Neutrophil (primary cell): ENCODE measurements around the gene OR9A4.
"Not testable (repeated sequence)": the region's sequence is repeated elsewhere in the genome, so short reads cannot be mapped to it uniquely, and the experiment has no call there.

ENCODE experiments used
- H3K27ac ChIP-seq: fragments of 200-600 bp; sonication (generic); 2 replicates; pipeline ENCODE4 v1.5.1; 2016; ENCODE audit warnings: mild to moderate bottlenecking, moderate library complexity
- H3K27me3 ChIP-seq: fragments of 200-600 bp; sonication (generic); 2 replicates; pipeline ENCODE4 v1.6.0; 2016; ENCODE audit warnings: mild to moderate bottlenecking
- H3K36me3 ChIP-seq: fragments of 200-600 bp; sonication (generic); 2 replicates; pipeline ENCODE4 v1.5.1; 2017
- H3K4me1 ChIP-seq, 2 experiments: fragments of 200-600 bp in 1 of 2; sonication (generic) in 1 of 2; 1 replicate in 1 of 2; 2 replicates in 1 of 2; pipeline versions ENCODE4 v1.5.1 to v1.6.1; 2013 to 2016; ENCODE audit warnings: low read depth in 1 of 2, low read length in 1 of 2, mild to moderate bottlenecking in 1 of 2, moderate library complexity in 1 of 2; ENCODE audit not compliant: control insufficient read depth in 1 of 2, insufficient read depth in 1 of 2
- H3K4me3 ChIP-seq, 2 experiments: fragments of 200-600 bp in 1 of 2; sonication (generic) in 1 of 2; 1 replicate in 1 of 2; 2 replicates in 1 of 2; pipeline ENCODE4 v1.5.1; 2013 to 2016; ENCODE audit warnings: low read depth in 1 of 2, low read length in 1 of 2, mild to moderate bottlenecking in 1 of 2, moderate library complexity in 1 of 2
- H3K9me3 ChIP-seq: fragments of 200-600 bp; sonication (generic); 2 replicates; pipeline ENCODE4 v1.5.1; 2016
- TF ChIP-seq, protein P1 (sequence below): fragments of 200-600 bp; sonication (generic); IDR thresholded peaks from 2 replicates; pipeline ENCODE4 v1.5.1; 2016; ENCODE audit warnings: antibody characterized with exemption

Gene OR9A4

DNA sequence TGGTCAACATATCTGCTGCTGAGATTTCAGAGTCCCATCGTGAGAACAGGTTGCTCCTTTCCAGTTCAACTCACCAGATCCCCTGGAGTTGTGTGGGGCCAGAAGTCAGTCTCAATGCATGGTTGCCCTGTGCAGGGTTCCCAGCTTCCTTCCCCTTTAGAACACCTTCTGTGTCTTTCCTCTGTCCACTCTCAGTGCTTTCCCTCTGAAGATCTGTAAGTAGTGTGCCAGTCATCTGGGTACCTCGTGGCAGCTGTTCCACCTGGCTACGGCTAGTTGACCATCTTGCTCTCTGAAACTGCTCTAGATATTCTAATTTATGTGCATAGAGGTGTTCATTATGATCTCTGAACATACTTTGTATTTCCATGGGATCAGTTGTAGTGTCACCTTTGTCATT, 38.8 kb upstream of the OR9A4 start:
- Histone ChIP-seq H3K4me3 (no peak overlapping the region), H3K4me1 (peaks cover 10 to 19% of the 10 kb centered on the region in 2 experiments), H3K27ac (no peak overlapping the region), H3K36me3 (no peaks in the 10 kb centered on the region), H3K9me3 (no peaks in the 10 kb centered on the region), H3K27me3 (no peaks in the 10 kb centered on the region)
- TF ChIP-seq, protein P1, sequence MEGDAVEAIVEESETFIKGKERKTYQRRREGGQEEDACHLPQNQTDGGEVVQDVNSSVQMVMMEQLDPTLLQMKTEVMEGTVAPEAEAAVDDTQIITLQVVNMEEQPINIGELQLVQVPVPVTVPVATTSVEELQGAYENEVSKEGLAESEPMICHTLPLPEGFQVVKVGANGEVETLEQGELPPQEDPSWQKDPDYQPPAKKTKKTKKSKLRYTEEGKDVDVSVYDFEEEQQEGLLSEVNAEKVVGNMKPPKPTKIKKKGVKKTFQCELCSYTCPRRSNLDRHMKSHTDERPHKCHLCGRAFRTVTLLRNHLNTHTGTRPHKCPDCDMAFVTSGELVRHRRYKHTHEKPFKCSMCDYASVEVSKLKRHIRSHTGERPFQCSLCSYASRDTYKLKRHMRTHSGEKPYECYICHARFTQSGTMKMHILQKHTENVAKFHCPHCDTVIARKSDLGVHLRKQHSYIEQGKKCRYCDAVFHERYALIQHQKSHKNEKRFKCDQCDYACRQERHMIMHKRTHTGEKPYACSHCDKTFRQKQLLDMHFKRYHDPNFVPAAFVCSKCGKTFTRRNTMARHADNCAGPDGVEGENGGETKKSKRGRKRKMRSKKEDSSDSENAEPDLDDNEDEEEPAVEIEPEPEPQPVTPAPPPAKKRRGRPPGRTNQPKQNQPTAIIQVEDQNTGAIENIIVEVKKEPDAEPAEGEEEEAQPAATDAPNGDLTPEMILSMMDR, result no peak

DNA sequence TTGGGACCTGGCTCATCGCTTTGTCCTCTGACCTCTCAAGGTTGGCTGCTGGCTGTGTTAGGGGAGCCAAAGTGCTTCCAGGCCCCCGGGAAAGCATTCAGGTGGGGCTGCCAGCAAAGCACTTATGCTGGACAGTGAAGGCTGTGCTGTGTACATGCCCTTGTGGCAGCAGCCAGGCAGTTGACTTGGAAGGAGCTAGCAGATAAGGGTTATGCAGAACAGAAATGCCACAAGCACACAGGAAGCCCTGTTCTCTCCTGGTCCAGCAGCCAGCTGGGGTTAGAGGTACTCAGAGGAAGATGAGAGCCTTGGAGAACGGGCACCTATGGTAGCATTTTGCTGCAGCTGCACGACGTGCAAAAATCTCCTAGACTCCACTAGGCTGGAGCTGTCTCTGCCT, 35.2 kb upstream of the OR9A4 start:
- H3K9me3 ChIP-seq, result no peaks in the 10 kb centered on the region
- no peaks in the 10 kb centered on the region for H3K36me3 ChIP-seq
- H3K4me3 ChIP-seq, result no peak overlapping the region
- H3K27me3 ChIP-seq, result no peaks in the 10 kb centered on the region
- H3K4me1 ChIP-seq, result peaks cover 0 to 5% of the 10 kb centered on the region in 2 experiments
- no peak overlapping the region for H3K27ac ChIP-seq
- TF ChIP-seq, protein P1, result no peak

DNA sequence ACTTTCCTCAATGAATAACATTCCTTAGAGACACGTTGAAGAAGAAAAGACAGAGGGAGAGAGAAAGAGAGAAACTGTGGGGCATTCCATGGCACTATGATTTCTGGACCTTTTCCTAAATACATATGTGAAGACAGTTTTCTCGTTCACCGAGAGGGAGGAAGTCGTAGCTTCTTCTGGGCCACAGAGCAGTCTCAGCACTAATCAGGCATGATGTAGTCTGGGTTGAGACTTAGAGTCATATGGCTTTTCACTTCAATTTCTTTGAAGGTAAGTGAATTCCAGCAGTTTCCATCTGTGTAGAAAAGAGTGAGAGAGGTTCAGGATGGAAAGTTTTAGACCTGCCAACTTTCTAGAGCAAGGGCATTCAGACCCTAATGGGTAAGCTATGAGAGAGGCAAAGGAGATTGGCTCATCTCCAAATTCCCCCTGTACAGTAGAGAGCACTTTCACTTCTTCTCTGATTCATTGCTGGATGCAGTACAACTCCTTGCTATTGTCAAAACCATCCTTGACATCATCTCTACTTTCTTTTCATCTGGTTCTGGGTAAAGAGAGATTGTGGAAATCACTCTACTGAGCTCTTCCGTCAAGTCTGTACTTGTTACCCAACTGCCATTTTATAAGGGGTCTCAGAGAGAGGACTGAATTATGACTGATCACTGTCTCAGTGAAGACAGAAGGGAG, 31.5 kb upstream of the OR9A4 start:
- Histone ChIP-seq H3K27ac (no peak overlapping the region), H3K36me3 (no peaks in the 10 kb centered on the region), H3K9me3 (no peaks in the 10 kb centered on the region), H3K4me3 (no peak overlapping the region), H3K4me1 (peaks cover 11 to 13% of the 10 kb centered on the region in 2 experiments), H3K27me3 (no peaks in the 10 kb centered on the region)
- TF ChIP-seq, protein P1, result no peak

DNA sequence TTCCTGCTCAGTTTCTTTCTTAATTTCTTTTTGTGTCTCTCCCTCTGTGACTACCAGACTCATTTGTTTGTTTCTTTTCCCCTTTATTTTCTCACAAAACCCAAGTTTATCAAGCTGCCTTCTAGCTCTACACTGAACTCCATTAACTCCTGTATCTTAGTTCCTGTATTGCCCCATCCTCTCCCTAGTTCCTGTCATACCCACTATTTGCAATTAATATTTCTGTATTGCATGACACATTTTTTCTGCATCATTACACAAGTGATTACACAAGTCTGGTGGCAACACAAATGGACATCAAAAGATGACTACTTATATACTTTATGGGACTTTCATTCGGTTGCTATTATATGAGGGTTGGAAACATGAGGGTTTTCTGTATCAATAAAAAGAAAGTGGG, 26.9 kb upstream of the OR9A4 start:
- TF ChIP-seq, protein P1, result no peak
- peaks cover 36 to 37% of the 10 kb centered on the region in 2 experiments for H3K4me1 ChIP-seq

DNA sequence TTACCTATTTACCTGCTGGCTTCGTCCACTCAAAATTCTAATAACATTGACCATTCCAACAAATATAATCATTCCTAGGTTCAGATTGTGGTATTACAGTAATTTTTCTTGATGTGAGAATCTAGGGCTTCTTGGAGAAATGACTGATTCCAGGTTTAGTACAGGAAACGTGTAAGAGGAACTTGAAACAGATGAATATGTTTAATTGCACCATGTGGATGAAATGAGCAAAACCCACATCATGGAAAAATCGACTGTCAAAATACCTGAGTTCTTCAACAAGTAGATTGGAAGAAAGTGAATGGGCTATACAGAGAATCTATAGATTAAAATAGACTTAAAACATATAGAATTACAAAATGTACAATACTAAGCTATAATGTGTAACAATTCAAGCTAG, 24.9 kb upstream of the OR9A4 start:
- H3K27me3 ChIP-seq, result no peaks in the 10 kb centered on the region
- H3K36me3 ChIP-seq, result no peaks in the 10 kb centered on the region
- H3K9me3 ChIP-seq, result no peaks in the 10 kb centered on the region
- H3K27ac ChIP-seq, result no peak overlapping the region
- no peak overlapping the region for H3K4me3 ChIP-seq
- H3K4me1 ChIP-seq, result peaks cover 36 to 37% of the 10 kb centered on the region in 2 experiments
- TF ChIP-seq, protein P1, result no peak

More for the DNA sequence above, 26.9 kb upstream of the OR9A4 start:
- Histone ChIP-seq H3K27me3 (no peaks in the 10 kb centered on the region), H3K36me3 (no peaks in the 10 kb centered on the region), H3K27ac (peak overlapping the region; percentile 71), H3K9me3 (no peaks in the 10 kb centered on the region), H3K4me3 (peak overlapping the region in 1 of 2 experiments; percentile 0)

DNA sequence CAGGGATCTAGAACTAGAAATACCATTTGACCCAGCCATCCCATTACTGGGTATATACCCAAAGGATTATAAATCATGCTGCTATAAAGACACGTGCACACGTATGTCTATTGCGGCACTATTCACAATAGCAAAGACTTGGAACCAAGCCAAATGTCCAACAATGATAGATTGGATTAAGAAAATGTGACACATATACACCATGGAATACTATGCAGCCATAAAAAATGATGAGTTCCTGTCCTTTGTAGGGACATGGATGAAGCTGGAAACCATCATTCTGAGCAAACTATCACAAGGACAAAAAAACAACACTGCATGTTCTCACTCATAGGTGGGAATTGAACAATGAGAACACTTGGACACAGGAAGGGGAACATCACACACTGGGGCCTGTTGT, 16.8 kb upstream of the OR9A4 start:
- not testable (repeated sequence) for H3K36me3 ChIP-seq, H3K27ac ChIP-seq, H3K4me3 ChIP-seq, H3K9me3 ChIP-seq, H3K4me1 ChIP-seq, H3K27me3 ChIP-seq
